ENCODE measurements around the gene MYMX.

Gene MYMX

DNA sequence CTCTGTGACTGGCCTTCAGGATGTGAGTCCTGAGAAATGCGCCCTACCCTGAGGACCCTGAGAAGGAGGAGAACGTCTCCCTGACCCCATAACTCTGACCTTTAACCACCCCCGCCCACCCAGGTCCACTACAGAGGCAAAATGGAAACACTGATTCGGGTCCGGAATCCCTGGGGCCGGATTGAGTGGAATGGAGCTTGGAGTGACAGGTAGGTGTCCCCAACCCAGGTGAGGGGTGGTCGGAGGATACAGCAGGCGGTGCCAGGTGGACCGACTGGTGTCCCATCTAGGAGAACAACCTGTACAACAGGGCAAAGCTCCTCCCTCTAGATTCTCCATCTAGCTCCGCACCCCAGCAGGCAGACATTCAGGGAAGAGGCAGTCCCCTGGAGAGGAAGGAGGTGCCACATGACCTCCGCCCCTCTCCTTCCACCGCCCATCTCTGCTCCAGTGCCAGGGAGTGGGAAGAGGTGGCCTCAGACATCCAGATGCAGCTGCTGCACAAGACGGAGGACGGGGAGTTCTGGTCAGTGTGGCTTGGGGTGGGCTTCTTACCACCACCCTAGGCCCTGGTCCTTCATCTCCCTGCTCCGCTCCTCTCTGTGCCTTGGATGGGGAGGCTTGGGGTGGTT lies 40.5 kb upstream of the MYMX start:
- Histone ChIP-seq H3K4me2 (ENCODE audit: insufficient read depth, low read length) (no peak overlapping the region), H3K9ac (ENCODE audit: low read depth, low read length) (no peak overlapping the region)
- TF ChIP-seq, protein P1, sequence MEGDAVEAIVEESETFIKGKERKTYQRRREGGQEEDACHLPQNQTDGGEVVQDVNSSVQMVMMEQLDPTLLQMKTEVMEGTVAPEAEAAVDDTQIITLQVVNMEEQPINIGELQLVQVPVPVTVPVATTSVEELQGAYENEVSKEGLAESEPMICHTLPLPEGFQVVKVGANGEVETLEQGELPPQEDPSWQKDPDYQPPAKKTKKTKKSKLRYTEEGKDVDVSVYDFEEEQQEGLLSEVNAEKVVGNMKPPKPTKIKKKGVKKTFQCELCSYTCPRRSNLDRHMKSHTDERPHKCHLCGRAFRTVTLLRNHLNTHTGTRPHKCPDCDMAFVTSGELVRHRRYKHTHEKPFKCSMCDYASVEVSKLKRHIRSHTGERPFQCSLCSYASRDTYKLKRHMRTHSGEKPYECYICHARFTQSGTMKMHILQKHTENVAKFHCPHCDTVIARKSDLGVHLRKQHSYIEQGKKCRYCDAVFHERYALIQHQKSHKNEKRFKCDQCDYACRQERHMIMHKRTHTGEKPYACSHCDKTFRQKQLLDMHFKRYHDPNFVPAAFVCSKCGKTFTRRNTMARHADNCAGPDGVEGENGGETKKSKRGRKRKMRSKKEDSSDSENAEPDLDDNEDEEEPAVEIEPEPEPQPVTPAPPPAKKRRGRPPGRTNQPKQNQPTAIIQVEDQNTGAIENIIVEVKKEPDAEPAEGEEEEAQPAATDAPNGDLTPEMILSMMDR (IDR thresholded peaks at IDR 0.05; ENCODE audit: borderline replicate concordance, extremely low read depth, low read length, poor library complexity, severe bottlenecking) = no peak
- no peak for TF ChIP-seq EZH2 (IDR thresholded peaks at IDR 0.05; ENCODE audit: borderline replicate concordance, low read depth, low read length, severe bottlenecking)

DNA sequence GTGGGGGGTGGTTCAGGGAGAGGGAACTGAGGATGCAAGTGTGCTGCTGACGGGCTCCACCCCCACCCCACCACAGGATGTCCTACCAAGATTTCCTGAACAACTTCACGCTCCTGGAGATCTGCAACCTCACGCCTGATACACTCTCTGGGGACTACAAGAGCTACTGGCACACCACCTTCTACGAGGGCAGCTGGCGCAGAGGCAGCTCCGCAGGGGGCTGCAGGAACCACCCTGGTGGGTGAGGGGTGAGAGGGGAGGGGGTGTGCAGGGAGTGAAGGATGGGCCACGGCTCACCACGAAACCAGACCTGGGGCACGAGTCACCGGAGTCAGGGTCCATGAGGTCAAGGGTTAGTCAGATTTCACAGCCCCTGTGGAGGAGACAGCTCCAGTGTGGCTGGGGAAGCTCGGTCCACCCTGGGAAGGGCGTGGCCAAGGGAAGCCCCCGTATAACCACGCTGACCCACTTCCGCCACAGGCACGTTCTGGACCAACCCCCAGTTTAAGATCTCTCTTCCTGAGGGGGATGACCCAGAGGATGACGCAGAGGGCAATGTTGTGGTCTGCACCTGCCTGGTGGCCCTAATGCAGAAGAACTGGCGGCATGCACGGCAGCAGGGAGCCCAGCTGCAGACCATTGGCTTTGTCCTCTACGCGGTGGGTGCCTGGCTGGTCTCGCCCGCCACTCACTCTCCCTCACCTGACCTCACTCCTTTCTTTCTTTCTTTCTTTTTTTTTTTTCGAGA lies 39.8 kb upstream of the MYMX start:
- Histone ChIP-seq H3K4me3 (ENCODE audit: low read depth in 1 of 2, low read length in 2 of 2) (no peak overlapping the region), H3K27ac (ENCODE audit: low read length) (no peak overlapping the region), H3K9ac (ENCODE audit: low read depth, low read length) (no peak overlapping the region), H4K20me1 (ENCODE audit: insufficient read depth, low read length) (no peaks in the 10 kb centered on the region), H3K79me2 (ENCODE audit: insufficient read depth, low read length) (no peaks in the 10 kb centered on the region), H3K27me3 (ENCODE audit: insufficient read depth, low read length, poor library complexity) (no peaks in the 10 kb centered on the region), H3K4me1 (ENCODE audit: insufficient read depth, low read length) (peaks cover 3% of the 10 kb centered on the region; the same call in 1 of the 2 replicates), H3K36me3 (ENCODE audit: insufficient read depth, low read length) (no peaks in the 10 kb centered on the region), H3K4me2 (ENCODE audit: insufficient read depth, low read length) (no peak overlapping the region), H3K9me3 (ENCODE audit: insufficient read depth, low read length, severe bottlenecking) (no peaks in the 10 kb centered on the region), H2AFZ (ENCODE audit: low read depth, low read length) (no peak overlapping the region)
- ATAC-seq (ENCODE audit: insufficient read depth, low read depth) (peak; percentile 44; the same call in 2 of the 3 replicates), DNase-seq (peak; percentile 36)
- TF ChIP-seq, protein P1 (IDR thresholded peaks at IDR 0.05; ENCODE audit: borderline replicate concordance, extremely low read depth, low read length, poor library complexity, severe bottlenecking) = no peak
- no peak for TF ChIP-seq EZH2 (IDR thresholded peaks at IDR 0.05; ENCODE audit: borderline replicate concordance, low read depth, low read length, severe bottlenecking)

More for the DNA sequence above, 40.5 kb upstream of the MYMX start:
- no peaks in the 10 kb centered on the region for H3K79me2 ChIP-seq (ENCODE audit: insufficient read depth, low read length)
- no peaks in the 10 kb centered on the region for H3K27me3 ChIP-seq (ENCODE audit: insufficient read depth, low read length, poor library complexity)
- ATAC-seq (ENCODE audit: insufficient read depth, low read depth) (no peak), DNase-seq (no peak)
- no peaks in the 10 kb centered on the region for H3K36me3 ChIP-seq (ENCODE audit: insufficient read depth, low read length)
- no peak overlapping the region for H2AFZ ChIP-seq (ENCODE audit: low read depth, low read length)
- H4K20me1 ChIP-seq (ENCODE audit: insufficient read depth, low read length) = no peaks in the 10 kb centered on the region
- no peaks in the 10 kb centered on the region for H3K9me3 ChIP-seq (ENCODE audit: insufficient read depth, low read length, severe bottlenecking)
- no peak overlapping the region for H3K27ac ChIP-seq (ENCODE audit: low read length)
- H3K4me1 ChIP-seq (ENCODE audit: insufficient read depth, low read length) = peaks cover 3% of the 10 kb centered on the region; the same call in 1 of the 2 replicates
- no peak overlapping the region for H3K4me3 ChIP-seq (ENCODE audit: low read depth in 1 of 2, low read length in 2 of 2)

DNA sequence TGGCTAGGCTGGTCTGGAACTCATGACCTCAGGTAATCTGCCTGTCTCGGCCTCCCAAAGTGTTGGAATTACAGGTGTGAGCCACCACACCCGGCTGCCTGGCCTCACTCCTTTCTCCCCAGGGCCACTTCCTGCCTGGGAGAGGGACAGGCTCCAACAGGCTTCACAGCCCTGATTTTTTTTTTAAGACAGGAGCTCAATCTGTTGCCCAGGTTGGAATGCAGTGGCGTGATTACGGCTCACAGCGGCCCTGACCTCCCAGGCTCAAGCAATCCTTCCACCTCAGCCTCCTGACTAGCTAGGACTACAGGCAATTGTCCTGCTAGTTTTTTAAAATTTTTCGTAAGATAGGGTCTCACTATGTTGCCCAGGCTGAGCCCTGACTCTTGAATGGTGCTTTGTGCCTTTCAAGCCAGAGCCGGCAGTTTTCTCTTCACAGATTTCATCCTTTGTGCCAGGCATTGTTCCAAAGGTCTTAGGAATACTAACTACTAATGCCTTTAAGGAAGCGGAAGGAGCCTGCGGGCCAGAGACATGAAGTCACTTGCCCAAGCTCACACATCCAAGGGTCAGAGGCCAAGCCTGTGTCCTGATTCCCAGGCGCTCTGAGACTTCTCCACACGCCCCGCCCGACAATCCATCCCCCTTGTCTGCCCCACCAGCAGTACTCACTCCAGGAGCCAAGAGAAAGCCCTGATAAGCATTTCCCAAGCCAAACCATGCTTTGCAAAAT lies 38.9 kb upstream of the MYMX start:
- no peak for ATAC-seq (ENCODE audit: insufficient read depth, low read depth)
- Histone ChIP-seq H3K79me2 (ENCODE audit: insufficient read depth, low read length) (no peaks in the 10 kb centered on the region), H4K20me1 (ENCODE audit: insufficient read depth, low read length) (no peaks in the 10 kb centered on the region), H3K9me3 (ENCODE audit: insufficient read depth, low read length, severe bottlenecking) (no peaks in the 10 kb centered on the region), H3K4me3 (ENCODE audit: low read depth in 1 of 2, low read length in 2 of 2) (no peak overlapping the region), H3K27me3 (ENCODE audit: insufficient read depth, low read length, poor library complexity) (no peaks in the 10 kb centered on the region), H3K36me3 (ENCODE audit: insufficient read depth, low read length) (no peaks in the 10 kb centered on the region), H3K4me1 (ENCODE audit: insufficient read depth, low read length) (peaks cover 3% of the 10 kb centered on the region; the same call in 1 of the 2 replicates), H3K9ac (ENCODE audit: low read depth, low read length) (no peak overlapping the region), H3K4me2 (ENCODE audit: insufficient read depth, low read length) (no peak overlapping the region), H3K27ac (ENCODE audit: low read length) (no peak overlapping the region), H2AFZ (ENCODE audit: low read depth, low read length) (no peak overlapping the region)
- TF ChIP-seq EZH2 (IDR thresholded peaks at IDR 0.05; ENCODE audit: borderline replicate concordance, low read depth, low read length, severe bottlenecking) = no peak
- TF ChIP-seq, protein P1 (IDR thresholded peaks at IDR 0.05; ENCODE audit: borderline replicate concordance, extremely low read depth, low read length, poor library complexity, severe bottlenecking) = no peak
- DNase-seq = no peak

Measured in DND-41 (cell line).